HG02870 (cell line): ENCODE data around the gene VASH1.
"Not testable (repeated sequence)": the region's sequence is repeated elsewhere in the genome, so short reads cannot be mapped to it uniquely, and the experiment has no call there.

ENCODE experiments used
- ATAC-seq: cut with Tn5 transposase; IDR thresholded peaks from one replicate; pipeline ENCODE4 v1.9.1; 2021; ENCODE audit warnings: mild to moderate bottlenecking, moderate library complexity; ENCODE audit not compliant: unreplicated experiment

VASH1 gene

GRCh38 chr14:76761136-76761959, at the start of gene VASH1:
Gene VASH1 (plus strand): TSS chr14:76761468. CDS start chr14:76762822, 1,354 bp downstream.
- peak; percentile 78 for ATAC-seq

- no peak for ATAC-seq
These were observed 48.1 kb upstream of the VASH1 start for GRCh38 chr14:76713121-76713520.

GRCh38 chr14:76714470-76714869, 46.8 kb upstream of the VASH1 start:
- ATAC-seq = no peak

GRCh38 chr14:76715101-76715500, 46.2 kb upstream of the VASH1 start:
- no peak for ATAC-seq

- ATAC-seq = no peak
These were observed 45.7 kb upstream of the VASH1 start for GRCh38 chr14:76715511-76716081.

- no peak for ATAC-seq
These were observed 45.0 kb upstream of the VASH1 start for GRCh38 chr14:76716285-76716684.

- ATAC-seq = no peak
These were observed 43.6 kb upstream of the VASH1 start for GRCh38 chr14:76717508-76718290.

GRCh38 chr14:76718306-76719040, 42.8 kb upstream of the VASH1 start:
- no peak for ATAC-seq

- ATAC-seq = no peak
These were observed 41.6 kb upstream of the VASH1 start for GRCh38 chr14:76719666-76720065.

- ATAC-seq = peak; percentile 83
These were observed 40.9 kb upstream of the VASH1 start for GRCh38 chr14:76720382-76720813.

- not testable (repeated sequence) for ATAC-seq
These were observed 39.8 kb upstream of the VASH1 start for GRCh38 chr14:76721506-76721905.

- ATAC-seq = no peak
These were observed 36.4 kb upstream of the VASH1 start for GRCh38 chr14:76724651-76725550.

GRCh38 chr14:76726551-76726970, 34.7 kb upstream of the VASH1 start:
- no peak for ATAC-seq

- ATAC-seq = no peak
These were observed 33.9 kb upstream of the VASH1 start for GRCh38 chr14:76727384-76727783.

- ATAC-seq = no peak
These were observed 33.4 kb upstream of the VASH1 start for GRCh38 chr14:76727901-76728300.

GRCh38 chr14:76729258-76729657, 32.0 kb upstream of the VASH1 start:
- ATAC-seq = no peak

- no peak for ATAC-seq
These were observed 31.2 kb upstream of the VASH1 start for GRCh38 chr14:76729953-76730505.

- ATAC-seq = not testable (repeated sequence)
These were observed 26.8 kb upstream of the VASH1 start for GRCh38 chr14:76734501-76734900.

- ATAC-seq = no peak
These were observed 24.8 kb upstream of the VASH1 start for GRCh38 chr14:76736514-76736913.

- no peak for ATAC-seq
These were observed 20.2 kb upstream of the VASH1 start for GRCh38 chr14:76741074-76741473.
